Dedifferentiated amniotic fluid mesenchymal stem cell (primary cell): ENCODE data around the gene METTL14.

ENCODE experiments used
- DNase-seq: peaks from one replicate; pipeline ENCODE4 v3.0.0-alpha.2; 2016; ENCODE audit errors: extremely low spot score

METTL14 gene

GRCh38 chr4:118759481-118759880, 74.3 kb downstream of the METTL14 start:
- DNase-seq: no peak

GRCh38 chr4:118760092-118760491, 74.9 kb downstream of the METTL14 start:
- DNase-seq: no peak

- DNase-seq: no peak
Observed at GRCh38 chr4:118760493-118760892, 75.3 kb downstream of the METTL14 start.

- no peak for DNase-seq
Observed at GRCh38 chr4:118761397-118762016, 76.3 kb downstream of the METTL14 start.

GRCh38 chr4:118762155-118762554, 77.0 kb downstream of the METTL14 start:
- no peak for DNase-seq

GRCh38 chr4:118762730-118763477, 77.7 kb downstream of the METTL14 start:
- no peak for DNase-seq
